A549 treated with Mapracorat at 1 μM for 4 hours (cell line): ENCODE measurements around the gene MIGA2. TPM values are rescaled to one million over a fixed set of nuclear protein-coding genes. Genes with fewer than 3 reads are reported as not detected.

Experiments
- total RNA-seq: library from RNA; stranded (reverse); fragments of 200-300 nt; extraction: Qiagen RNA extraction; gene quantifications from 5 replicates; pipeline ENCODE4 v1.2.3, GENCODE V29; 2022

Gene MIGA2
- total RNA-seq: 10.5 to 15.3 TPM (median 14.3 TPM) in 5 replicates

GRCh38 chr9:129036241-129036922 lies at the start of gene MIGA2:
TSS of gene MIGA2 (plus strand) at chr9:129036626. CDS start at chr9:129040595, 3,969 bp downstream.

GRCh38 chr9:129028192-129028966 lies 8.0 kb upstream of the MIGA2 start, which contains the start of gene SH3GLB2:
TSS of gene SH3GLB2 (minus strand) at chr9:129028331. CDS start at chr9:129028154, 177 bp downstream.

GRCh38 chr9:129080601-129081387 lies 44.4 kb downstream of the MIGA2 start, which contains the start of gene DOLPP1:
TSS of gene DOLPP1 (plus strand) at chr9:129081111. CDS start at chr9:129081132, 21 bp downstream.

GRCh38 chr9:129110740-129111527 lies 74.5 kb downstream of the MIGA2 start, which contains the start of the genes CRAT and PTPA:
TSS of gene CRAT (minus strand) at chr9:129110793. CDS start at chr9:129110509, 284 bp downstream.
TSS of gene PTPA (plus strand) at chr9:129111415. CDS start at chr9:129111601, 186 bp downstream.

Other genes with a start within 250 kb of the MIGA2 start
- gene TBC1D13, start 249.4 kb upstream of the MIGA2 start, total RNA-seq: 19.9 to 20.9 TPM (median 20.6 TPM) in 5 replicates
- gene ENDOG, start 218.1 kb upstream of the MIGA2 start, total RNA-seq: 15.5 to 33.2 TPM (median 32.3 TPM) in 5 replicates
- gene SPOUT1, start 206.8 kb upstream of the MIGA2 start, total RNA-seq: 19.4 to 50.5 TPM (median 41.9 TPM) in 5 replicates
- 9.9 to 14.3 TPM (median 10.9 TPM) in 5 replicates for gene KYAT1, start 154.7 kb upstream of the MIGA2 start, total RNA-seq
- 79.5 to 107 TPM (median 98.7 TPM) in 5 replicates for gene LRRC8A, start 154.5 kb upstream of the MIGA2 start, total RNA-seq
- gene PHYHD1, start 115.6 kb upstream of the MIGA2 start, total RNA-seq: 0.19 to 0.28 TPM (median 0.23 TPM) in 3 of 5 replicates, not detected in the others
- 32.4 to 39.8 TPM (median 37.3 TPM) in 5 replicates for gene DOLK, start 89.0 kb upstream of the MIGA2 start, total RNA-seq
- gene NUP188, start 88.9 kb upstream of the MIGA2 start, total RNA-seq: 32.9 to 42.5 TPM (median 39.5 TPM) in 5 replicates
- gene SH3GLB2, start 8.3 kb upstream of the MIGA2 start, total RNA-seq: 34.1 to 52.7 TPM (median 51.3 TPM) in 5 replicates
- 17.5 to 20.2 TPM (median 17.7 TPM) in 5 replicates for gene DOLPP1, start 44.5 kb downstream of the MIGA2 start, total RNA-seq
- 23.6 to 31.4 TPM (median 29.1 TPM) in 5 replicates for gene CRAT, start 74.2 kb downstream of the MIGA2 start, total RNA-seq
- gene PTPA, start 74.8 kb downstream of the MIGA2 start, total RNA-seq: 118 to 131 TPM (median 129 TPM) in 5 replicates
- gene IER5L, start 141.6 kb downstream of the MIGA2 start, total RNA-seq: 22.8 to 51.5 TPM (median 47.4 TPM) in 5 replicates